ENCODE measurements around the gene CTH.
"Not testable (repeated sequence)": the region's sequence is repeated elsewhere in the genome, so short reads cannot be mapped to it uniquely, and the experiment has no call there.

Gene CTH

DNA sequence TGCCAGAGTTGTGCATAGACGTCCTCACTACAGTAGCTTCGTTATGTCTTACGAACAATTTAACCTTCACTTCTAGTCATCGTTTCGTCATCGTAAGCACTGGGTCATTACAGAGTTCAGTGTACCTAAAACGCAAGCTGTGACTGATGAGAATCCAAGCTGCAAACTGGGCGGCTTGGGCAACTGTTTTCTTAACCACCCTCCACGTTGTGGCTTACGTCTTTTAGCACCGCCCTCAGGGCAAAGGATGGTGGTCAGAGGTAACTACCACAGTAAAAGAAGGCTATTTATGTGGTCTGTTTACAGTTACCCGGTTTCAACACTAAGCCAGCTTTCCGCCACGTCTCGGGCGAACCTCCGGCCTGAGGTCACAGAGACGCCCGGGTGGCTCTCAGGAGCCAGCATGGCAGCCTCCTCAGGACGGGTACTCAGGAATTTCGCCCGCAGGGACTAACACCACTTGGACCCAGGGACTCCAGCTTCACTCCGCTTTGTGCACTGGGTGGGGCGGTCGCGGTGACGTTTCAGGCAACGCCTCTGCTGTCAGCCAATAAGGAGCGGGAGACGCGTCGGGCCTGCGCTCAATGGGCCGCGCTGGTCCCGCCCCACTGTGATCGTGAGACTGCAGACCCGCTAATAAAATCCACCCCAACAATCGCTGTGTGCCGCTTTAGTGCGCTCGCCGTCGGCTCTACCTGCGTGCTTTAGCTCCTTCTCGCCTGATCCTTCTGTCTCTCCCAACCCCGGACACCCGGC, at the start of gene CTH:
Gene CTH, plus strand, starts transcription at position 665 of the 756 bp plus-strand sequence. CDS start 148 bp downstream, outside the sequence.
- Mint-ChIP-seq H3K27ac (peak within 1 kb of the TSS; percentile 93), H3K9me3 (no peaks in the 10 kb centered on the region), H3K36me3 (peaks cover 22% of the 10 kb centered on the region), H3K4me3 (peak within 1 kb of the TSS; percentile 97), H3K4me1 (no peaks in the 10 kb centered on the region)
- ATAC-seq (peak; percentile 96), DNase-seq (ENCODE audit: low spot score in 2 of 2) (peak; percentile 79 to 96)

- ATAC-seq (no peak), DNase-seq (ENCODE audit: low spot score in 2 of 2) (no peak)
- Mint-ChIP-seq H3K9me3 (no peaks in the 10 kb centered on the region), H3K4me3 (no peak overlapping the region), H3K36me3 (no peaks in the 10 kb centered on the region), H3K4me1 (peaks cover 3% of the 10 kb centered on the region), H3K27ac (no peak overlapping the region)
Measured at GRCh38 chr1:70361727-70362398, 49.2 kb upstream of the CTH start.

- Mint-ChIP-seq H3K4me3 (no peak overlapping the region), H3K9me3 (no peaks in the 10 kb centered on the region), H3K4me1 (peaks cover 7% of the 10 kb centered on the region), H3K36me3 (no peaks in the 10 kb centered on the region), H3K27ac (no peak overlapping the region)
- DNase-seq (ENCODE audit: low spot score in 2 of 2) (no peak), ATAC-seq (no peak)
Measured at GRCh38 chr1:70364439-70364838, 46.6 kb upstream of the CTH start.

DNA sequence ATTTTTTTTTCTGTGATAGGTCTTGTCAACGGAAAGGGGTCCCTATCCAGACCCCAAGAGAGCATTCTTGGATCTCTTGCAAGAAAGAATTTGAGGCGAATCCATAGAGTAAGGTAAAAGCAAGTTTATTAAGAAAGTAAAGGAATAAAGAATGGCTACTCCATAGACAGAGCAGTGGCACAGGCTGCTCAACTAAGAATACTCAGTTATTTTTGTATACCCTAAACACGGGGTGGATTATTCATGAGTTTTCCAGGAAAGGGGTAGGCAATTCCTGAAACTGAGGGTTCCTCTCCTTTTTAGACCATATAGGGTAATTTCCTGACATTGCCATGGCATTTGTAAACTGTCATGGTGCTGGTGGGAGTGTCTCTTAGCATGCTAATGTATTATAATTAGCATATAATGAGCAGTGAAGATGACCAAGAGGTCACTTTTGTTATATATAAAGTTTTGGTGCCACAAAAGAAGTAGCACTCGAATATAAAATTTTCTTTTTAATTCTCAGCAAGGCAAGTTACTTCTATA, 44.6 kb upstream of the CTH start:
- not testable (repeated sequence) for H3K36me3 Mint-ChIP-seq; H3K27ac Mint-ChIP-seq; H3K9me3 Mint-ChIP-seq; DNase-seq (ENCODE audit: low spot score in 2 of 2); ATAC-seq; H3K4me3 Mint-ChIP-seq; H3K4me1 Mint-ChIP-seq

DNA sequence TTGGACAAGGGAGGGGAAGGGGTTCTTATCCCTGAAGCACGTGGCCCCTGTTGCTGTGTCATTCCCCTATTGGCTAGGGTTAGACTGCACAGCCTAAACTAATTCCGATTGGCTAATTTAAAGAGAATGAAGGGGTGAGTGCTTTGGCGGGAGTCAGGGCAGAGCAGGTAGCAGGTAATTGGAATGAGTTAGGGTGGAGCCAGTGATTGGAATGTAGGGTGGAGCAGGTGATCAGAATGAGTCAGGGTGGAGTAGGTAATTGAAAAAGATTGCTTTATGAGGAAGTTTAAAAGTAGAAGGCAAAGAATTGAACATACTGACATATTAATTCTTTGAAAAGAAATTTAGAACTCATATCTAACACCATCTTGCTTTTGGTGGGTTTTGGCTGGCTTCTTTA, 44.1 kb upstream of the CTH start:
- not testable (repeated sequence) for H3K4me1 Mint-ChIP-seq; ATAC-seq; H3K36me3 Mint-ChIP-seq; H3K9me3 Mint-ChIP-seq; DNase-seq (ENCODE audit: low spot score in 2 of 2); H3K27ac Mint-ChIP-seq; H3K4me3 Mint-ChIP-seq

GRCh38 chr1:70367397-70367796, 43.7 kb upstream of the CTH start:
- not testable (repeated sequence) for H3K9me3 Mint-ChIP-seq; ATAC-seq; H3K4me1 Mint-ChIP-seq; DNase-seq (ENCODE audit: low spot score in 2 of 2); H3K4me3 Mint-ChIP-seq; H3K36me3 Mint-ChIP-seq; H3K27ac Mint-ChIP-seq

GRCh38 chr1:70371586-70371985, 39.5 kb upstream of the CTH start:
- DNase-seq (ENCODE audit: low spot score in 2 of 2); H3K9me3 Mint-ChIP-seq; H3K36me3 Mint-ChIP-seq; H3K4me3 Mint-ChIP-seq; H3K27ac Mint-ChIP-seq; H3K4me1 Mint-ChIP-seq; ATAC-seq: not testable (repeated sequence)

DNA sequence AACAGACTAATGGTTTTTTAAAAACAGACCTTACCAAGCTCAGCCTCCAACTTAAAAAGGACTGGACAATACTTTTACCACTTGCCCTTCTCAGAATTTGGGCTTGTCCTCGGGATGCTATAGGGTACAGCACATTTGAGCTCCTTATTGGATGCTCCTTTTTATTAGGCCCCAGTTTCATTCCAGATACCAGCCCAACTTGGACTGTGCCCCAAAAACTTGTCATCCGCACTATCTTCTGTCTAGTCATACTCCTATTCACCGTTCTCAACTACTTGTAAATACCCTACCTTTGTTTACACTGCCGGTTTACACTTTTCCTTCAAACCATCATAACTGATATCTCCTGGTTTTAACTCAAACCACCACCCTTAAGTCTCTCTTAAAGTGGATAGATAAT, 38.6 kb upstream of the CTH start:
- DNase-seq (ENCODE audit: low spot score in 2 of 2) (no peak), ATAC-seq (no peak)
- no peaks in the 10 kb centered on the region for H3K36me3 Mint-ChIP-seq
- H3K4me1 Mint-ChIP-seq, result no peaks in the 10 kb centered on the region
- H3K4me3 Mint-ChIP-seq, result no peak overlapping the region
- no peak overlapping the region for H3K27ac Mint-ChIP-seq
- H3K9me3 Mint-ChIP-seq, result no peaks in the 10 kb centered on the region

- ATAC-seq, H3K27ac Mint-ChIP-seq: not testable (repeated sequence)
Measured at GRCh38 chr1:70373580-70373979, 37.5 kb upstream of the CTH start.

GRCh38 chr1:70376196-70376595, 34.9 kb upstream of the CTH start:
- Mint-ChIP-seq H3K9me3 (no peaks in the 10 kb centered on the region), H3K4me3 (no peak overlapping the region), H3K36me3 (no peaks in the 10 kb centered on the region), H3K27ac (no peak overlapping the region), H3K4me1 (no peaks in the 10 kb centered on the region)
- ATAC-seq, result no peak
- no peak for DNase-seq (ENCODE audit: low spot score in 2 of 2)

More at GRCh38 chr1:70373580-70373979, 37.5 kb upstream of the CTH start:
- H3K9me3 Mint-ChIP-seq; DNase-seq (ENCODE audit: low spot score in 2 of 2); H3K36me3 Mint-ChIP-seq; H3K4me1 Mint-ChIP-seq; H3K4me3 Mint-ChIP-seq: not testable (repeated sequence)

DNA sequence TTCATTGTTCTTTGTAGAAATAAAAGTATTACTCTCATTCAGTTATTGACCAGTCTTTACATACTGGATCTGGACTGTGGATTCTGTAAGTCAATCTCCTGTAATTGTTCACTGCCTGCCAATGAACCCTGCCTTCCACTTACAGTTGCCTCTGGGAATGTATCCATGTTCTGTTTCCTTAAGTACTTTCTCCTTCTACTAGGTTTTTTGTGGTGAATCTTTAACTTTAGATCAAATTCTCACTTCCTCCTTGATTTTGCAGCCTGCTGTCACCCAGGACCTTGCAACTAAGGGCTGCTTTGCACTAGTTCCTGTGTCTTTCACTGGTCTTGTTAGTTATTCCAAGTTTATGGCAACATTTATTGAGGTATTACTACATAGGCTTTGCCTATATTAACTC, 28.4 kb upstream of the CTH start:
- Mint-ChIP-seq H3K27ac (no peak overlapping the region), H3K4me1 (no peaks in the 10 kb centered on the region)

DNA sequence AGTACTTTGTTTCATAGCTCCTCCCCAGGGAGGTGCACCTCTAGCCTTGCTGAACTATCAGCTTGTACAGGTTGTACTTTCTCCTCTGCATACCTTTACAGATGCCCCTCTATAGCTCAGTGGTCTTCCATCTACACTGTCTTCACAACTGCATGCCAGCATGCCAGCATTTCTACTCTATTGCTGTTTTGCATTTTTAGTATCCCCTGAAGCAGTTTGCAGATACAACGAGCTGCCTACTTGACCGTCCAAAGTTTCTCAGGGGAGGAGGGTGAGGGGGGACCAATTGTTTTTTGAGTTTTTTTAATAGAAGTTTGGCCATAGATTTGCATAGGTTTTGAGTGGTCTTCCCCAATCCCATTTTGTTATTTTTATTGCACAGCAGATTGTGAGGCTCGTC, 27.6 kb upstream of the CTH start:
- H3K4me3 Mint-ChIP-seq, result no peak overlapping the region
- no peak overlapping the region for H3K27ac Mint-ChIP-seq
- H3K4me1 Mint-ChIP-seq, result no peaks in the 10 kb centered on the region
- no peak for DNase-seq (ENCODE audit: low spot score in 2 of 2)
- no peak for ATAC-seq
- no peaks in the 10 kb centered on the region for H3K36me3 Mint-ChIP-seq
- H3K9me3 Mint-ChIP-seq, result no peaks in the 10 kb centered on the region

More for the DNA sequence above, 28.4 kb upstream of the CTH start:
- no peak for ATAC-seq
- Mint-ChIP-seq H3K36me3 (no peaks in the 10 kb centered on the region), H3K9me3 (no peaks in the 10 kb centered on the region), H3K4me3 (no peak overlapping the region)
- DNase-seq (ENCODE audit: low spot score in 2 of 2), result no peak

GRCh38 chr1:70384542-70384941, 26.5 kb upstream of the CTH start:
- Mint-ChIP-seq H3K4me1 (no peaks in the 10 kb centered on the region), H3K4me3 (no peak overlapping the region), H3K27ac (no peak overlapping the region), H3K9me3 (no peaks in the 10 kb centered on the region), H3K36me3 (no peaks in the 10 kb centered on the region)
- no peak for DNase-seq (ENCODE audit: low spot score in 2 of 2)
- ATAC-seq, result no peak

GRCh38 chr1:70385477-70385876, 25.6 kb upstream of the CTH start:
- no peak overlapping the region for H3K27ac Mint-ChIP-seq
- H3K4me1 Mint-ChIP-seq, result no peaks in the 10 kb centered on the region
- DNase-seq (ENCODE audit: low spot score in 2 of 2), result no peak
- H3K4me3 Mint-ChIP-seq, result no peak overlapping the region
- H3K36me3 Mint-ChIP-seq, result no peaks in the 10 kb centered on the region
- H3K9me3 Mint-ChIP-seq, result no peaks in the 10 kb centered on the region
- no peak for ATAC-seq

GRCh38 chr1:70386121-70386520, 24.9 kb upstream of the CTH start:
- H3K9me3 Mint-ChIP-seq, result no peaks in the 10 kb centered on the region
- H3K36me3 Mint-ChIP-seq, result no peaks in the 10 kb centered on the region
- H3K4me3 Mint-ChIP-seq, result no peak overlapping the region
- DNase-seq (ENCODE audit: low spot score in 2 of 2), result no peak
- no peak for ATAC-seq
- H3K27ac Mint-ChIP-seq, result no peak overlapping the region
- no peaks in the 10 kb centered on the region for H3K4me1 Mint-ChIP-seq

GRCh38 chr1:70387507-70387906, 23.6 kb upstream of the CTH start:
- Mint-ChIP-seq H3K4me3 (no peak overlapping the region), H3K9me3 (no peaks in the 10 kb centered on the region), H3K27ac (no peak overlapping the region), H3K4me1 (no peaks in the 10 kb centered on the region), H3K36me3 (no peaks in the 10 kb centered on the region)
- ATAC-seq, result no peak
- DNase-seq (ENCODE audit: low spot score in 2 of 2), result no peak
